Loucy (cell line): Measurements from ENCODE around the gene SSB.

Experiments used
- CTCF ChIP-seq: fragments of 200-600 bp; sonication (generic); conservative IDR thresholded peaks from 2 replicates; pipeline ENCODE4 v1.5.1; 2014; ENCODE audit warnings: mild to moderate bottlenecking, antibody characterized with exemption, low read length
- EZH2phosphoT487 ChIP-seq: fragments of 200-600 bp; IDR thresholded peaks from 2 replicates; pipeline ENCODE4 v1.6.1; 2018; ENCODE audit warnings: antibody characterized with exemption, mild to moderate bottlenecking, moderate library complexity, borderline replicate concordance

- no peak for TF ChIP-seq CTCF
- no peak for TF ChIP-seq EZH2phosphoT487
Observed at GRCh38 chr2:169803480-169803879, 4.8 kb downstream of the SSB start.
